SK-N-SH (cell line): ENCODE results near the gene STK25. TPM values are rescaled to one million over a fixed set of nuclear protein-coding genes. Genes with fewer than 3 reads are reported as not detected.

Source experiments
- CTCF ChIA-PET: fragments of 300-600, 350-600 bp; formaldehyde crosslinking; extraction: SDS; loops from one replicate; lab custom pipeline; 2021; lab: Yijun Ruan, JAX
- POLR2A ChIA-PET: fragments of 350-600 bp; sonication (Branson Sonifier 250); formaldehyde crosslinking; extraction: SDS; loops from one replicate; lab custom pipeline; 2020; ENCODE audit warnings: antibody characterized with exemption, inconsistent platforms; lab: Yijun Ruan, JAX
- DNase-seq: peaks from one replicate; pipeline ENCODE4 v3.0.0; 2012
- H2AFZ ChIP-seq: fragments of 200-600 bp; sonication (generic); 2 replicates; pipeline ENCODE4 v1.8.1; 2016; ENCODE audit warnings: antibody characterized with exemption, mild to moderate bottlenecking, low read depth
- H3F3A ChIP-seq: fragments of 200-600 bp; sonication (generic); replicated peaks from 2 replicates; pipeline ENCODE3; 2016; ENCODE audit warnings: antibody characterized with exemption, mild to moderate bottlenecking; ENCODE audit not compliant: insufficient read depth
- H3K27ac ChIP-seq, 2 experiments: fragments of 200-500 bp in 1 of 2; fragments of 200-600 bp in 1 of 2; sonication (Bioruptor generic) in 1 of 2; sonication (generic), shearing (Covaris generic) in 1 of 2; 2 replicates each; pipeline versions ENCODE4 v1.5.1 to v1.6.1; 2014 to 2016; ENCODE audit warnings: low read depth in 2 of 2, inconsistent platforms in 1 of 2, low read length in 1 of 2, mild to moderate bottlenecking in 1 of 2, mixed read lengths in 1 of 2
- H3K27me3 ChIP-seq: fragments of 200-600 bp; sonication (generic), shearing (Covaris generic); 2 replicates; pipeline ENCODE4 v1.6.1; 2016; ENCODE audit warnings: mixed run types; ENCODE audit not compliant: insufficient read depth
- H3K36me3 ChIP-seq, 2 experiments: fragments of 200-500 bp in 1 of 2; fragments of 200-600 bp in 1 of 2; sonication (Bioruptor generic) in 1 of 2; sonication (generic) in 1 of 2; replicated peaks in 1 of 2; 2 replicates each; pipeline versions ENCODE3 to v1.5.1; 2014 to 2016; ENCODE audit warnings: low read length in 1 of 2, mild to moderate bottlenecking in 1 of 2; ENCODE audit not compliant: insufficient read depth in 2 of 2, control insufficient read depth in 1 of 2
- H3K4me1 ChIP-seq, 2 experiments: fragments of 200-500 bp in 1 of 2; fragments of 200-600 bp in 1 of 2; sonication (Bioruptor generic) in 1 of 2; sonication (generic), shearing (Covaris generic) in 1 of 2; 2 replicates each; pipeline versions ENCODE4 v1.5.1 to v1.6.1; 2014 to 2016; ENCODE audit warnings: low read depth in 1 of 2, low read length in 1 of 2, mixed run types in 1 of 2; ENCODE audit not compliant: insufficient read depth in 2 of 2, control insufficient read depth in 1 of 2
- H3K4me2 ChIP-seq: fragments of 200-600 bp; sonication (generic), shearing (Covaris generic); 2 replicates; pipeline ENCODE4 v1.6.1; 2017; ENCODE audit warnings: mixed run types
- H3K4me3 ChIP-seq, 2 experiments: fragments of 200-500 bp in 1 of 2; fragments of 200-600 bp in 1 of 2; sonication (Bioruptor generic) in 1 of 2; sonication (generic), shearing (Covaris generic) in 1 of 2; 2 replicates each; pipeline versions ENCODE4 v1.5.1 to v1.8.1; 2014 to 2016; ENCODE audit warnings: low read depth in 2 of 2, inconsistent platforms in 1 of 2, low read length in 1 of 2, mild to moderate bottlenecking in 1 of 2, mixed read lengths in 1 of 2, moderate library complexity in 1 of 2
- H3K79me2 ChIP-seq: fragments of 200-600 bp; sonication (generic); 2 replicates; pipeline ENCODE4 v1.8.1; 2017; ENCODE audit warnings: mild to moderate bottlenecking; ENCODE audit not compliant: insufficient read depth
- H3K9ac ChIP-seq: fragments of 200-600 bp; sonication (generic); 2 replicates; pipeline ENCODE4 v1.6.1; 2017; ENCODE audit warnings: mixed run types
- H3K9me2 ChIP-seq: fragments of 200-600 bp; sonication (generic); 2 replicates; pipeline ENCODE4 v1.6.1; 2017; ENCODE audit warnings: mixed run types
- H3K9me3 ChIP-seq: fragments of 200-600 bp; sonication (generic); 2 replicates; pipeline ENCODE4 v1.6.1; 2017; ENCODE audit warnings: mixed run types, mild to moderate bottlenecking, moderate library complexity
- H4K20me1 ChIP-seq: fragments of 200-600 bp; sonication (generic); 2 replicates; pipeline ENCODE4 v1.6.1; 2017; ENCODE audit warnings: mild to moderate bottlenecking, mixed run types; ENCODE audit not compliant: insufficient read depth
- FOXJ3 ChIP-seq: sonication (generic); formaldehyde crosslinking; IDR thresholded peaks from 2 replicates; pipeline ENCODE4 v1.5.1; 2020; ENCODE audit warnings: mild to moderate bottlenecking, missing genetic modification reagents
- FOXM1 ChIP-seq: IDR thresholded peaks from 2 replicates; pipeline ENCODE4 v1.4.0; 2012; ENCODE audit warnings: low read depth, mild to moderate bottlenecking
- GABPA ChIP-seq: IDR thresholded peaks from 2 replicates; pipeline ENCODE4 v1.4.0; 2012; ENCODE audit warnings: low read depth, mild to moderate bottlenecking
- JUND ChIP-seq: IDR thresholded peaks from 2 replicates; pipeline ENCODE4 v1.4.0; 2012
- RAD21 ChIP-seq: IDR thresholded peaks from 2 replicates; pipeline ENCODE4 v1.6.1; 2012; ENCODE audit warnings: mild to moderate bottlenecking, low read length
- RFX5 ChIP-seq: IDR thresholded peaks from 2 replicates; pipeline ENCODE4 v1.6.1; 2012; ENCODE audit warnings: mild to moderate bottlenecking, improper control_type of control experiment, low read length
- RXRA ChIP-seq: IDR thresholded peaks from 2 replicates; pipeline ENCODE4 v1.4.0; 2012; ENCODE audit warnings: low read depth, mild to moderate bottlenecking, borderline replicate concordance
- SMC3 ChIP-seq: IDR thresholded peaks from 2 replicates; pipeline ENCODE4 v1.6.1; 2012; ENCODE audit warnings: low read depth, low read length, improper control_type of control experiment
- TAF1 ChIP-seq: IDR thresholded peaks from 2 replicates; pipeline ENCODE4 v1.6.1; 2012; ENCODE audit warnings: low read depth, mild to moderate bottlenecking, low read length, moderate library complexity, borderline replicate concordance
- TCF12 ChIP-seq: IDR thresholded peaks from 2 replicates; pipeline ENCODE4 v1.4.0; 2012
- TEAD4 ChIP-seq: IDR thresholded peaks from 2 replicates; pipeline ENCODE4 v1.4.0; 2012; ENCODE audit warnings: mild to moderate bottlenecking, borderline replicate concordance; ENCODE audit not compliant: insufficient read depth
- WGBS: methylation state at CpG from one replicate; pipeline ENCODE4 v1.1.6; 2017; ENCODE audit warnings: low lambda C conversion rate; 5-methylcytosine and 5-hydroxymethylcytosine counted together
- polyA plus RNA-seq, 3 experiments: library from polyadenylated mRNA; depleted of rRNA; stranded (reverse); fragments of >200 nt; gene quantifications; 2 replicates each; pipeline ENCODE4 v1.2.3, GENCODE V29; 2012
- TF ChIP-seq, protein P1 (sequence below): fragments of 200-600 bp; sonication (generic); IDR thresholded peaks from 2 replicates; pipeline ENCODE4 v1.6.1; 2017; ENCODE audit warnings: antibody characterized with exemption, mild to moderate bottlenecking, moderate library complexity
- TF ChIP-seq, protein P2 (sequence below): IDR thresholded peaks from 2 replicates; pipeline ENCODE4 v1.4.0; 2012; ENCODE audit warnings: low read depth
- TF ChIP-seq, protein P3 (sequence below): fragments of 150-350 bp; IDR thresholded peaks from 2 replicates; pipeline ENCODE4 v1.6.1; 2017; ENCODE audit warnings: antibody characterized with exemption, low read length, low read depth, borderline replicate concordance
- TF ChIP-seq, protein P4 (sequence below): IDR thresholded peaks from 2 replicates; pipeline ENCODE4; 2012
- TF ChIP-seq, protein P5 (sequence below): fragments of 150-350 bp; IDR thresholded peaks from 2 replicates; pipeline ENCODE4 v1.6.1; 2016; ENCODE audit warnings: mild to moderate bottlenecking, low read depth, low read length

STK25 gene
- polyA plus RNA-seq, 1 of the 3 experiments (the other 2 are of a cell fraction), result 236 TPM

DNA sequence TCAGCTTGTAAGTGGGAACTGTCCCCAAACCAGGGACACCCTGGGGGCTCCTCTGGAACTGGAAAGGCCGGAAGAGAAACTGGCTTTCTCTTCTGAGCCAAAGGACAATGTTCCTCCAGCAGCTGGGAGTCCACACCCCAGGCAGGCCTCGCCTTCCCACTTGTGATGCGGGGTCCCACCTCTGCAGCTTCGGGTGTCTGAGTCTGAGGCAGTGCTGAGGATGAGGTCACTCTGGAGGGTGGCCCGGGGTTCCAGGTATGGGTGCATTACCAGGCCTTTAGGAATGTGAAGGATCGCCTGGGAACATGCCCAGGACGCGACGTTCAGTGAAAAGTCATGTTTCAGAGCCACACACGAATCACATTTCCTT lies 32.0 kb upstream of the STK25 start:
- Histone ChIP-seq H3K4me3 (no peak overlapping the region), H3K9me3 (no peaks in the 10 kb centered on the region), H4K20me1 (no peaks in the 10 kb centered on the region), H3F3A (peaks cover 6% of the 10 kb centered on the region), H3K9ac (no peak overlapping the region), H3K79me2 (no peaks in the 10 kb centered on the region), H3K4me2 (no peak overlapping the region), H2AFZ (no peak overlapping the region), H3K27ac (no peak overlapping the region), H3K4me1 (peaks cover 0 to 8% of the 10 kb centered on the region in 2 experiments; a peak in 1 of 4 replicates), H3K36me3 (no peaks in the 10 kb centered on the region), H3K9me2 (no peaks in the 10 kb centered on the region), H3K27me3 (peaks cover 18% of the 10 kb centered on the region; the same call in 1 of the 2 replicates)
- TF ChIP-seq, protein P1, sequence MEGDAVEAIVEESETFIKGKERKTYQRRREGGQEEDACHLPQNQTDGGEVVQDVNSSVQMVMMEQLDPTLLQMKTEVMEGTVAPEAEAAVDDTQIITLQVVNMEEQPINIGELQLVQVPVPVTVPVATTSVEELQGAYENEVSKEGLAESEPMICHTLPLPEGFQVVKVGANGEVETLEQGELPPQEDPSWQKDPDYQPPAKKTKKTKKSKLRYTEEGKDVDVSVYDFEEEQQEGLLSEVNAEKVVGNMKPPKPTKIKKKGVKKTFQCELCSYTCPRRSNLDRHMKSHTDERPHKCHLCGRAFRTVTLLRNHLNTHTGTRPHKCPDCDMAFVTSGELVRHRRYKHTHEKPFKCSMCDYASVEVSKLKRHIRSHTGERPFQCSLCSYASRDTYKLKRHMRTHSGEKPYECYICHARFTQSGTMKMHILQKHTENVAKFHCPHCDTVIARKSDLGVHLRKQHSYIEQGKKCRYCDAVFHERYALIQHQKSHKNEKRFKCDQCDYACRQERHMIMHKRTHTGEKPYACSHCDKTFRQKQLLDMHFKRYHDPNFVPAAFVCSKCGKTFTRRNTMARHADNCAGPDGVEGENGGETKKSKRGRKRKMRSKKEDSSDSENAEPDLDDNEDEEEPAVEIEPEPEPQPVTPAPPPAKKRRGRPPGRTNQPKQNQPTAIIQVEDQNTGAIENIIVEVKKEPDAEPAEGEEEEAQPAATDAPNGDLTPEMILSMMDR, result no peak
- TF ChIP-seq SMC3, result no peak
- no peak for TF ChIP-seq RAD21
- TF ChIP-seq TCF12, result no peak
- TF ChIP-seq, protein P2, sequence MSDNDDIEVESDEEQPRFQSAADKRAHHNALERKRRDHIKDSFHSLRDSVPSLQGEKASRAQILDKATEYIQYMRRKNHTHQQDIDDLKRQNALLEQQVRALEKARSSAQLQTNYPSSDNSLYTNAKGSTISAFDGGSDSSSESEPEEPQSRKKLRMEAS, result no peak
- TF ChIP-seq FOXM1, result no peak
- no peak for TF ChIP-seq RFX5
- no peak for TF ChIP-seq JUND
- no peak for TF ChIP-seq TAF1
- TF ChIP-seq RXRA, result no peak
- no peak for TF ChIP-seq TEAD4
- TF ChIP-seq, protein P3, sequence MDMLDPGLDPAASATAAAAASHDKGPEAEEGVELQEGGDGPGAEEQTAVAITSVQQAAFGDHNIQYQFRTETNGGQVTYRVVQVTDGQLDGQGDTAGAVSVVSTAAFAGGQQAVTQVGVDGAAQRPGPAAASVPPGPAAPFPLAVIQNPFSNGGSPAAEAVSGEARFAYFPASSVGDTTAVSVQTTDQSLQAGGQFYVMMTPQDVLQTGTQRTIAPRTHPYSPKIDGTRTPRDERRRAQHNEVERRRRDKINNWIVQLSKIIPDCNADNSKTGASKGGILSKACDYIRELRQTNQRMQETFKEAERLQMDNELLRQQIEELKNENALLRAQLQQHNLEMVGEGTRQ, result no peak
- TF ChIP-seq, protein P4, sequence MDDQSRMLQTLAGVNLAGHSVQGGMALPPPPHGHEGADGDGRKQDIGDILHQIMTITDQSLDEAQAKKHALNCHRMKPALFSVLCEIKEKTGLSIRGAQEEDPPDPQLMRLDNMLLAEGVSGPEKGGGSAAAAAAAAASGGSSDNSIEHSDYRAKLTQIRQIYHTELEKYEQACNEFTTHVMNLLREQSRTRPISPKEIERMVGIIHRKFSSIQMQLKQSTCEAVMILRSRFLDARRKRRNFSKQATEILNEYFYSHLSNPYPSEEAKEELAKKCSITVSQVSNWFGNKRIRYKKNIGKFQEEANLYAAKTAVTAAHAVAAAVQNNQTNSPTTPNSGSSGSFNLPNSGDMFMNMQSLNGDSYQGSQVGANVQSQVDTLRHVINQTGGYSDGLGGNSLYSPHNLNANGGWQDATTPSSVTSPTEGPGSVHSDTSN, result no peak
- no peak for TF ChIP-seq GABPA
- no peak for TF ChIP-seq FOXJ3
- TF ChIP-seq, protein P5, sequence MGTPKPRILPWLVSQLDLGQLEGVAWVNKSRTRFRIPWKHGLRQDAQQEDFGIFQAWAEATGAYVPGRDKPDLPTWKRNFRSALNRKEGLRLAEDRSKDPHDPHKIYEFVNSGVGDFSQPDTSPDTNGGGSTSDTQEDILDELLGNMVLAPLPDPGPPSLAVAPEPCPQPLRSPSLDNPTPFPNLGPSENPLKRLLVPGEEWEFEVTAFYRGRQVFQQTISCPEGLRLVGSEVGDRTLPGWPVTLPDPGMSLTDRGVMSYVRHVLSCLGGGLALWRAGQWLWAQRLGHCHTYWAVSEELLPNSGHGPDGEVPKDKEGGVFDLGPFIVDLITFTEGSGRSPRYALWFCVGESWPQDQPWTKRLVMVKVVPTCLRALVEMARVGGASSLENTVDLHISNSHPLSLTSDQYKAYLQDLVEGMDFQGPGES, result no peak
- WGBS, result 75% methylated on average over 6 of the region's 10 CpGs
- CTCF ChIA-PET, result interaction anchor here (1.0 kb wide), 1 partner anchor 119 kb away, joined by 4 read pairs; no protein-coding TSS in a partner anchor
- no peak for DNase-seq
- POLR2A ChIA-PET, result no interaction called here
